ENCODE results near the gene PCSK4.
"Not testable (repeated sequence)": the region's sequence is repeated elsewhere in the genome, so short reads cannot be mapped to it uniquely, and the experiment has no call there.

The PCSK4 gene

DNA sequence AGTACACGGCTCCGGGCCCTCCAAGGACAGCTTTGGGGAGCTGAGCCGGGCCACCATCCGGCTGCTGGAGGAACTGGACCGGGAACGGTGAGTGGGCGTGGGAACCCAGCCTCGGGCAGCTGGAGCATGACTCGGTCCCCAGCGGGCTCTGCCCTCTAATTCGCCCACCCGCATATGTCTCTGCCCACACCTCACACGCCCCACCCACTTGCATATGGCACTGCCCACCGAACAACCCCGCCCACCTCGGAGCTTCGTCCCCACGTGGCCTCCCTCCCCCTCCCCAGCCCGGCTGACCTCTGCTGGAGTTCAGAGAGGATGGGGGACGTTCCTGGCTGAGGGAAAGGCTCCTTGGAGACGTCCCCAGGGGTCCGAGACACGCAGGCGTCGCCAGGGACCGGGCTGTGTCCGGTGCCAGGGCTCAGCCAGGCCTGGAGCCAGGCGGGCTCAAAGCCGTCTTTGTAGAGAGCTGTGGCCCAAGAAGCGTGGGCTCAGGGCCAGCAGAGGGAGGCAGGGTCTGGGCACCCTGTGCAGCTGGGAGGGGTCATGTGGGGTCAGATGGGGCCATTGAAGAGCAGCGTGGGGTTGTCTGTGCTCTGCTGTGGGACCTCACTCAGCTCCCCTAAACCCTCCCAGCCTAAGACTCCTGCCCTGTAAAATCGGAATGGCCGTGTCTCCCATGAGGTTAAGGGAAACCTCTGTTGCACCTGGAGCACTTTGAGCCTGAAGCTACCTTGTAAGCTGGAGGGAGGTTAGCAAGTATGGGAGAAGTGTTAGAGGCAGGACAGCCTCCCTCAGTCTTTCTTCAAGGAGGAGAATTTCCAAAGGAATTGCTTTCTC is 36.4 kb downstream of the PCSK4 start:
- DNase-seq (ENCODE audit: low read depth in 2 of 2): no peak

DNA sequence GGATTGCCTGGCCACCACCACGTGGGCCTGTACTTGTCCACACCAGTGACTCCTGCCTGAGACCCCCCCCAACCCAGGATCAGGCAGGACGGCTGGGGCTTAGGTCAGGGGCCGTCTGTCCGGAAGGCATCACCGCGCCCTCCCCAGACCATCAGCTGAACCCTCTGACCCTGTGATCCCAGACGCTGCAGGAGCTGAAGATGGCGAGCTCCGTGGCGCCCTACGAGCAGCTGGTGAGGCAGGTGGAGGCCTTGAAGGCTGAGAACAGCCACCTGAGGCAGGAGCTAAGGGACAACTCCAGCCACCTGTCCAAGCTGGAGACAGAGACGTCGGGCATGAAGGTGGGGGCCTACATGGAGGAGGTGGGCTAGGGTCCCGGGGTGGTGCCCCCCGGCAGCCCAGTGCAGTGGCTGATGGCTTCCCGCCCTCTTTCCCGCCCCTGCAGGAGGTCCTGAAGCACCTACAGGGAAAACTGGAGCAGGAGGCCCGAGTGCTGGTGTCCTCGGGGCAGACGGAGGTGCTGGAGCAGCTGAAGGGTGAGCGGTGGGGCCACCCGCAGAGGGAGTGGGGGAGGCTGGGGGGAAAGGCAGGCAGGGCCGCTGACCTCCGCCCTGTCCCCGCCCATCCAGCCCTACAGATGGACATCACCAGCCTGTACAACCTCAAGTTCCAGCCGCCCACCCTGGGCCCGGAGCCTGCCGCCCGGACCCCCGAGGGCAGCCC is 37.2 kb downstream of the PCSK4 start:
- no peak for DNase-seq (ENCODE audit: low read depth in 2 of 2)

DNA sequence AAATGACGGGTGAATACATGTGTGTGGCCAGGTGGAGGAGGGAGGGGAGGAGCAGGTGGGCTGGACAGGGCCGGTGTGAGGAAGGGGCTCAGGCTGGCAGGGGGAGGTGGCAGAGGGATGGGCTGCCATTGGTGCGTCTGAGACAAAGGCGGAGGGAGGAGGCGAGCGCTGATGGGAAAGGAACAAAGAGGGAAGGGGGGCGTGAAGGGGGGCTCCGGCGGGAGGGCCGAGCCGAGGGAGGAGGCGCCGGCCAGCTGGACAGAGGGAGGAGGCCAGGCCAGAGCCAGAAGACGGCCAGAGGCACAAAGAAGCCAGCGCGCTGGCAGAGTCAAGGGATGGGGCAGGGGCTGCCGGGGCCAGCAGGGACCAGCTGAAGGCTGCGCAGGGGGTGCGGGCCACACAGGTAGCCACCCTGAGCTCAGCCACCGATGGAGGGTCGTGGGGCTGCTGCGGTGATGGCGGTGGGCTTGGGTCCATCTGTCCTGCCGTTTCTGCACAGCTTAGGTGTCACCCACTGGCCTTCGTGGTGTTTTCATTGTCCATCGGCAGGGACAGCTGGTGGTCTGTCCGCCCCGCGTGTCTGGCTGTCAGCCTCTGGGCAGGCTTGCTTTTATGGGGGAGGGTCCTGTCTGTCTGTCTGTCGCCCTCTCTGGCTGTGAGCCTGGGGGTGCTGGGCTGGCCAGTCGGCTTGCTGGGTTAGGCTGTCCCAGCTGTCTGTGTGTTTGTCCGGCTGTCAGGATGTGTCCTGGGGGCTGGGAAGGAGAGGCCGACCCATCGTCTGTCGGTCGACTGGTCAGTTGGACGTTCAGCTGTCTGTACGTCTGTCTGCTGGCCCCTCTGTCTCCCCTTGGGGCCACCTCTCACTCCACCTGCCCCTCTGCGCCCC is 38.0 kb downstream of the PCSK4 start:
- no peak for DNase-seq (ENCODE audit: low read depth in 2 of 2)

DNA sequence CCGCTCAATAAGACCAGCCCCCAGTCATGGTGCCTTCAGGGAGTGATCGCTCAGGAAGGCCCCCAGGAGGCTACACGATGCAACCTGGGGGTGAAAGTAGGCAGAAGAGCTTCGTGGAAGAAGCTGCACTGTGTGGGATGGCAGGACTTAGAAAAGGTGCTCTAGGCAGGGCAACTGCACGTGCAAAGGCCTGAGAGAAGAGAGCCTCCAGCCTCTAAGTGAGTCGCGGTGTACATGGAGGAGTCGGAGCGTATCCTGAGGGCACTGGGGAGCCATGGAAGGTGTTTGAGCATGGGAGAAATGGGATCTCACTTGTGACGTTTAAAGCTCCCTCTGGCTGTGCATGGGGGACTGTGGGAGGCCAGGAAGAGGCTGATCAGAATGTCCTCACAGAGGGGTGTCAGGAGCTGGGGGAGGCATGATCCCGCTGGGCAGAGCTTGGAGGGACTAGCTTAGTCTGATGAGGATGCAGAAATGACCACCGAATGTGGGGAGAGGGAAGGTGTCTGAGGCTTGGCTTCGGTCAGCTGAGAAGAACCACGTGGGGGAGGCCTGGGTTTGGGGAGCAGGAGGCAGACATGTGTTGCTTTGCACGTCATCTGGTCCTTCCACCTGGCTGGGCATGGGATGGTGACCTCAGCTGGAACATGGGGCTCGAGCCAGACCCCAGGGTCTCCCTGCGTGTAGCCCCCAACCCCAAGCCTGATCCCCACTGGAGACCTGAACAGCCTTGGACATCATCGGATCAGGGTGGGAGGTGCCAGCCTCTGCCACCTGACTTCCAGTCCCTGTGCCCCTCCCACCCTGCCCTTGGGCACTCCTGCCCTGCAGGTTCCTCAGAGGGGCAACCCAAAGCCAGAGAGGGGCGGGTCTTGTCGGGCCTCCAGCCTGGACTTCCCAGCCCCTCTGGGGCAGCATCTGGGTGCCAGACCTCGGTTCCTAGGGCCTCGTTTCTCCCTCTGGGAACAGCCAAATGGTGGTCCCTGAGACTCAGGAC is 39.1 kb downstream of the PCSK4 start:
- no peak for DNase-seq (ENCODE audit: low read depth in 2 of 2)

DNA sequence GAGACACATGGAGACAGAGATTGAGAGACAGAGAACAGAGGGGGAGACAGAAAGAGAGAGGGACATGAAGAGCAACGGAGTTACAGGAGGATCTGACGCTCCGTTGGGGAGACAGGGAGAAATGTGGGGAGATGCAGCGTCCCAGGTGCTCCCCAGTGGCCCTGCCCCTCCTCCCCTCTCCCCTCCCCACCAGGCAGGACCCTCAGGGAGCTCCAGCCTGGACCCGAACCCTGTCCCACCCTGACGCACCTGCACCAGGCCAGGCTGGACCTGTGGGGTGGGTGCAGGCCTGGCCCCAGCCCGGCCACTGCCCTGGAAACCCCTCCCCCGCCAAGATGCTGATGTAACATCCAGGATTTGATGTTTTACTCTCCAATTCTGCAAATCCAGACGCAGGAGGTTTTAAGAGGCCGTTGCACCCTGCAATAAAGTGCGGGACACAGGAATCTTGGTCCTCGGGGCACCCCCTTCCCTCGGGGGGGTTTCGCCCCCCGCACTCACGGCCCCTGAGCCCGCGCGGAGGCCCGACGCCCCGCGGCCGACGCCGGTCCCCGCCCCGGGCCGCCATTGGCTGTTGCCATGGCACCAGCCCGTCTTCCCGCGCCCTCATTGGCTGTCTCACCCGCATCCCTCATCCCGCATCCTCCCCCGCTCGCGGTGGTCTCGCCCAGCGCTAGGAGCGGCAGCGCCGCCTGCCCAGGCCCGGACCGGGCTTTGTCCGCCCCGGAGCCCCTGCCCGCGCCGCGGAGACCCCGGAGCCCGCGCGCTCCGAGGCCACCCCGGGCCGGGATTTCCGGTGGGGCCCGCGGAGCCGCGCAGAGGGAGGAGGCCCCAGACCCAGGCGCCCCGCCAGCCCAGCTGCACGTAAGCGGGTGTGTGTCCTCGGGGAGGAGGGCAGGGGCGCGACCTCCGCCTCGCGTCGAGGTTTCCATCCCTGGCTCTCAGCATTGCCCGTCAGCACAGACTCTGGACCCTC is 40.4 kb downstream of the PCSK4 start, which contains the start of gene APC2:
Gene APC2 (plus strand): TSS at position 655 of the 976 bp plus-strand sequence. CDS start 2,881 bp downstream, outside the sequence.
- no peak for DNase-seq (ENCODE audit: low read depth in 2 of 2)

DNA sequence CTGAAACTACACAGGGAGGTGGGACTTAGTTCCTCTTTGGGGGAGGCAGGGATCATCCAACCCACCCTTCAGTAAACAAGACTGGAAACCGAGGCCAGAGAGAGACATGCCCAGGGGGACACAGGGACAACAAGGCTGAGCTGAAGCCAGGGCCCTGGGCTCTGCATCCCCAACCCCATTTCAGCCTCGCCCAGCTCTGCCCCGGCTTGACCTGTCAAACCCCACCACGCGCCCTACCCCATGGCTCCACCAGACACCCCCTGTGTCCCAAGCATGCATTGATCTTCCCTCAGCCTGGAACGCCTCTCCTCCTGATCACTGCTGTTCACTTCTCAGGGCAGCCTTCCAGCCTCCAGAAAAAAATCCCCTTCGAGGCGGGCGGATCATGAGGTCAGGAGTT is 42.2 kb downstream of the PCSK4 start:
- DNase-seq (ENCODE audit: low read depth in 2 of 2): no peak

DNA sequence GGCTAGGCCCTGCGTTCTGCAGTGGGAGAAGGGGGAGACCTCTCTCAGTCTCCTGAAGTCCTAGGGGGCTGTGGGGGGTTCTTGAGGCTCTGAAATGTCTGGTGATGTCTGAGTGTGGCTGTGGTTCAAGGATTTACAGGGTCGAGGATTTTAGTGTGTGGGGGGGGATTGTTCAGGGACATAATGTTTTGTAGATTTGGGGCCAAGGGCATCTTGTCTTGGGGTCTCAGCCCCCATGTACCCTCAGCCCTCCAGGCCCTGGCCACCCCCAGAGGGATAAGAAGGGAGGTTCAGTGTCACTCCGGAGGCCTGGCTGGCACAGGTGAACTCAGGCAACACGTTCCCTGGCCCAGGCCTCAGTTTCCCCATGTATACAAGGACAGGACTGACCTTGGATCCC is 42.6 kb downstream of the PCSK4 start:
- no peak for DNase-seq (ENCODE audit: low read depth in 2 of 2)

DNA sequence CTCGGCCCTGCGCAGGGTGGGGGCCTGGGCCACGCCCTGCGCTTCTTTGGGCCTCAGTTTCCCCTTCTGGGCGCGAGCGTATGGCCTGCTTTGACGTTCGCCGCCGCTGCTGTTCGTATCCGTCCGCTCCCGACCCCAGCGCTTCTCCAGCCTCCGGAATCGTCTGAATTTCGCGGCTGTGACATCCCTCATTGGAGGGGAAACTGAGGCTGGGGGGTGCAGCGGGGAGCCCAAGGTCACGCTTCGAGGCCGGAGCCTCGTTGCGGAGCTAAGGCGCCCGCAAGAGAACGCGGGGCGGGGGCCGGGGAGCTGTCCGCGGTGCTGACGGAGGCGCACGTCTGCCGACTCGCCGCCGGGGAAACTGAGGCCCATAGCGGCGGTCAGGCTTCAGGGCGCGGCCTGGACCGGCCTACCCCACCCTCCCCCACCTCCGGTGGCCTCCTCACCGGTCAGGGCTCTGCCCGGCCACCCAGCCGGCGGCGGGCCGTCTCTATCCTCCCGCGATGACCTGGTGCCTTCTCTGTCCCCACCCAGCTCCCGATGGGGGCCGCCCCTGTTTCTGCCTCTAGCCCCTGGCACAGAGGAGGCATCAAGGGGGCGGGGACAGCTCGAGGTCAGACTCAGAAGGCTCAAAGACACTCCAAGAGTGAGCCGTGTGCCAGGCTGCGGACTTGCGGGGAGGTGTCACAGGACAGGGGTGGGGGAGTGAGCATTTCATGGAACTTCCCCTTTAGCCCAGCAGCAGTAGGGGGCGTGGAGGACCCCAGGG is 43.3 kb downstream of the PCSK4 start:
- no peak for DNase-seq (ENCODE audit: low read depth in 2 of 2)

DNA sequence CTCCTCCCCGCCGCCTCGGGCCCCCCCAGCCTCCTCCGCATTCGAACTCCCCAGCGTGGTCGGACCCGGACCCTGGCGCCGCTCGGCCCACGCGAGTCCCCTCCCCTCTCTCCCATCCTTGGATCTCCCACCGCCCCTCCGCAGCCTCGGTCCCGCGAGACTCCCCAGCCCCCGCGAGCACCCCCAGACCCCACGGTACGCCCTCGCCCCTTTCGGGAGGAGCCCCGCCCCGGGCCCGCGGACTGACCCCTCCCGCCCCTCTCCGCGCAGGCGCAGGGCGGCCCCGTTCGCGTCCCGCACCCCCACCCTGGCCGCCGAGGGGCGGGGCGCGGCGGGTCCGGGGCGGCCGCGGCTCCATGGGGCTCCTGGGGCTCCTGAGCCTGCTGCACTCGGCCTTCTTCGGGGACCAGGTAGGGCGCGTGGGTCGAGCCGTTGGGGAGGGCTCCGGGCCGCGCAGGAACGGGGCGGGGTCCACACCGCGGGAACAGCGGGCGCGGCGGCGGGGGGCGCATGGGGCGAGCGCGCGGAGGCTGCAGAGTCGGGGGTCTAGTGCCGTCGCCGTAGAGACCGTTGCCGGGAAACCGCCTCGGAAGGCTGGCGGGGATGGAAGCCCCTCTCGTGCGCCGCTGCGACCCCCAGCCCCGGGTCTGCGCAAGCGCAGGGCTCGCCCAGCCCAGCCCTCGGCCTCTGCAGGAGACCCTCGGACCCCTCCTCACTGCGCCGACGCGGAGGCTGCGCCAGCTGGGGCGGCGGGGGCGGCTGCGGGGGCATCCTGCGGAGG is 44.0 kb downstream of the PCSK4 start:
- no peak for DNase-seq (ENCODE audit: low read depth in 2 of 2)

DNA sequence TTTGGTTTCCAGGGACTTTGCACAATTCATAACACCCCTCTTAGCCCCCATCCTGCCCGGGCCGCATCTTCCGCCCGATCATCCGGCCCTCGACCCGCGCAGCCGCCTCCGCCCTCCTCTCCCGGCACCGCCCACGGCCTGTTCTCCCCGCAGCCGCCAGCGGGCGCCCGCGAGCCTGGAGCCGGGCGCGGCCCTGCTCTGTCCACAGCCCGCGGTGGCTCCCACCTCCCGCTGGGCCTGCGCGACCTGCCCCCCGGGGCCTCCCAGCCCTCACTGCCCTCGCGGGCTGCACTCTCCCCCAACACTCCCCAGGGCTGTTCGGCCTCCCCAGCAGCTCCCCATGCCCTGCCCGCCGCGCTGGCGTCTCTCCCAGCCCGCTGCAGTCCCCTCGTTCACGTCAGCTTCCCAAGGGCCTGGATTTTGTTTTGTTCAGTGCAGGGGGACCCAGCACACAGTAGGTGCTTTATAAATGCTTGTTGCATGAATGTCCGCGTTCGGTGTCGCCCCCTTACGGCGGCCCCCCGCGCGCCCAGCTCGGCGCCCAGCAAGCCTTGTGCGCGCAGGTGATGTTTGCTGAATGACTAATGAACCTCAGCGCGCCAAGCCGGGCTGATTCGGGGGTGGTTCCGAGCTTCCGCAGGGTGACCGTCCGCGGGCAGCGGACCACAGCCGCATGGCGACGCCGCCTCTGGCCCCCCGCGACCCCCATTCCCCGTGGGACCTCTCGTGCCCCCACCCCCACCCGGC is 44.8 kb downstream of the PCSK4 start:
- peak; percentile 57 to 63 for DNase-seq (ENCODE audit: low read depth in 2 of 2)

DNA sequence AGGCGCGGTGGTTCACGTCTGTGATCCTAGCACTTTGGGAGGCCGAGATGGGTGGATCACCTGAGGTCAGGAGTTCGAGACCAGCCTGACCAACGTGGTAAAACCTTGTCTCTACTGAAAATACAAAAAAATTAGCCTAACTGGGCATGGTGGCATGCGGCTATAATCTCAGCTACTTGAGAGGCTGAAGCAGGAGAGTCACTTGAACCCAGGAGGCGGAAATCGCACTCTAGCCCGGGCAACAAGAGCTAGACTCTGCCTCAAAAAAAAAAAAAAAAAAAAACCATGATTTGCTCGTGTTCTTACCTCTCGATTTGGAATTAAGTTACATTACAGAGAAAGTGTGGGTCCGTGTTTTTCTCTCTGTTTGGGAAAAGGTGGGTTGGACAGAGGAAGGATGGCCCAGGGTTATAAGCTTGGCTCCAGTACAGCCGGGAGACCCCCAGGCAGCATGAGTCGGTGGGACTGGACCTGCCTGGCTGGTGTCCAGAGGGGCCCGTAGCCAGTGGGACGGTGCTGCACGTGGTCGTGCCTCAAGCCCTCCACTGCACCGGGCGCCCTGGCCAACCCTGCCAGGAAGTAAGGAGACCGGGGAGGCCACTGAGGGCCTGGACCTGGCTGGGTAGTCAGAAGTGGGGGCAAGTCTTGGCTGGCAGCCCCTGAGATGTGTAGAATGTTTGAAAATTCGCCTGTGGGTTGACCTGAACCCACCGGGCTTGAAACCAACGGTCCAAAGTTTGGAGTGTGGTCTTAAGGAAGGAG is 48.3 kb downstream of the PCSK4 start:
- no peak for DNase-seq (ENCODE audit: low read depth in 2 of 2)

DNA sequence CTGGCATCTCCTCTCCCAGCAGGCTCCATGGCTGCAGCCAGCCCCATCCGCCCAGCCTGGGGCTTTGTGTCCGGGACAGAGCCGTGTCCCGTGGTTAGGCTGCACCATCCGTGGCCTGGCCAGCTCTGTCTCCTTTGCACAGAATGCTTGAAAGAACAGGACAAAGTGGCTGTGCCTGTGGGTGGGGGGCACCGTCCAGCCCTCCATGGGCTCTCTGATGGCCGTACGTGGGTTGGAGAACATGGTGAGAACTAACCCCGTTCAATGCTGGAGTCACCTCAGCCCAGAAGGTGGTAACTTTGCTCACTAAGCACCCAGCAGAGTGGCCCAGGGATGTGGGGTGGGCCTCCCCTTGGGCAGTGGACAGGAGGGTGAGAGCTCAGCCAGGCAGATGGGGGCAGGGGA is 49.1 kb downstream of the PCSK4 start:
- DNase-seq (ENCODE audit: low read depth in 2 of 2): no peak

DNA sequence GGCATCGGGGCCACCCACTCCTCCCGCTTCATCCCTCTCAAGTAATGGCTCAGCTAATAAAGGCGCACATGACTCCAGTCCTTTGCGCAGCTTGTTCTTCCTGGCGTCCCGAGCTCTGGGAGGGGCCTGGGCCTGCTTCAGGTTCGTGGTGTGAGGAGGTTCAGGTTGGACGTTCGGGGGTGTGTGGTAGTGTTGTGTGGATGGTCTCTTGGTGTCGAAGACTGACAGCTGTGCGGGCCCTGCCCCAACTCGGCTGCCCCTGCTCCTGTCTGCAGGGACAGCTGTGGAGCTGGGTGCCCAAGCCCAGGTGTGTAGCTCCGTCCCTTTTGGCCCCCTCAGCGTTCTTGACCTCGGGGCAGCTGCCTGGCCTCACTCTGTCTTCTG is 49.7 kb downstream of the PCSK4 start:
- no peak for DNase-seq (ENCODE audit: low read depth in 2 of 2)

DNA sequence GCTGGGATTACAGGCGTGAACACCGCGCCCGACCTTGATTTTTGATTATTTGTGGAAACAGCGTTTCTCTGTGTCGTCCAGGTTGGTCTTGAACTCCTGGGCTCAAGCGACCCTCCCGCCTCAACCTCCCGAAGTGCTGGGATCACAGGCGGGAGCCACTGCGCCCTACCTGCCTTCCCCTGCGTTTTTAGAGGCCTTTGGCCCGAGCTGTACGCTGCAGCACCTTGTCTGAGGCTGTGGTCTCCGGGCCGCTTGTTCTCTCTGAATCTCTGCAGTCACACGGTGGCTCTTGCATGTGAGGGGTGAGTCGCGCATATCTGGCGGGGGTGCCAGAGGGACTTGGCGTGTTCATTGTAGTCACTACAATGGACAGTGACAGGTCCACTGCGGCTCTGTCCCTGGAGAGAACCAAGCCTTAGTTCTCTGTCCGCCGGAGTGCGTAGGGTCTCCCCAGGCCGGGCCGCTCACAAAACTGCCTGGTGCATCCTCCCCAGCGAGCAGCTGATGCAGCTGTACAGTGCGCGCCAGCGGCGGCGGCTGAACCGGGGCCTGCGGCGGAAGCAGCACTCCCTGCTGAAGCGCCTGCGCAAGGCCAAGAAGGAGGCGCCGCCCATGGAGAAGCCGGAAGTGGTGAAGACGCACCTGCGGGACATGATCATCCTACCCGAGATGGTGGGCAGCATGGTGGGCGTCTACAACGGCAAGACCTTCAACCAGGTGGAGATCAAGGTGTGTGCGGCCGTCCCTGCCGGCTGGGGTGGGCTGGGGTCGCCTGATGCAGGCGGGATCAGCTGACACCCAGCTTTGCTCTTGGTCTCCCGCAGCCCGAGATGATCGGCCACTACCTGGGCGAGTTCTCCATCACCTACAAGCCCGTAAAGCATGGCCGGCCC is 50.4 kb downstream of the PCSK4 start:
- not testable (repeated sequence) for DNase-seq (ENCODE audit: low read depth in 2 of 2)

DNA sequence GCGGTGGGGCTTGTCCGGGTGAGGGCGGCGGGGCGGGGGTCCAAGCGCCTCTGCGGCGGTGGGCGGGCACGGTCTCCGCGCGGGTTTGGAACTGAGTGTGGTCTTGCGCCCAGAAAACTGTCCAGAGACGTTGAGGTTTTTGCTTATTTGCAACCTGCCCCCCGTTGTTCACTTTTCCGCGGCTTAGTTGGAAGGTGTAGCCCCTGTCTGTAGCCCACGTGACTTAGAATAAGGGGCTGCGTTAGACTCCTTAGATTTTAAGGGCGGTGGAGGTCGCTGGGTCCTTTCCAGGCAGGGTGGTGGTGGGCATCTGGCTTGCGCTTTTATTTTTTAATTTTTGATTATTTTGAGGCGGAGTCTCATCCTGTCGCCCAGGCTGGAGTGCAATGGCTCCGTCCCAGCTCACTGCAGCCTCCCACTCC is 51.2 kb downstream of the PCSK4 start:
- DNase-seq (ENCODE audit: low read depth in 2 of 2): no peak

All from stimulated activated CD8-positive, alpha-beta memory T cell treated with anti-CD3 and anti-CD28 coated beads, Interleukin-2, amount 100 ng/mL, for 1 hour (primary cell).